HFF-Myc (cell line): Measurements from ENCODE around the gene PRSS3.

Experiments used
- DNase-seq: peaks from one replicate; pipeline ENCODE4 v3.0.0-alpha.2; 2011; ENCODE audit warnings: low read depth; ENCODE audit errors: extremely low read depth
- H3K4me3 ChIP-seq: replicated peaks from 2 replicates; pipeline ENCODE4 v1.5.1; 2011; ENCODE audit warnings: low read depth, mild to moderate bottlenecking, control low read depth, low read length
- TF ChIP-seq, protein P1 (sequence below): IDR thresholded peaks from 2 replicates; pipeline ENCODE4 v1.5.1; 2012; ENCODE audit warnings: mild to moderate bottlenecking, low read depth, low read length, control low read depth; ENCODE audit errors: missing control alignments

The PRSS3 gene

DNA sequence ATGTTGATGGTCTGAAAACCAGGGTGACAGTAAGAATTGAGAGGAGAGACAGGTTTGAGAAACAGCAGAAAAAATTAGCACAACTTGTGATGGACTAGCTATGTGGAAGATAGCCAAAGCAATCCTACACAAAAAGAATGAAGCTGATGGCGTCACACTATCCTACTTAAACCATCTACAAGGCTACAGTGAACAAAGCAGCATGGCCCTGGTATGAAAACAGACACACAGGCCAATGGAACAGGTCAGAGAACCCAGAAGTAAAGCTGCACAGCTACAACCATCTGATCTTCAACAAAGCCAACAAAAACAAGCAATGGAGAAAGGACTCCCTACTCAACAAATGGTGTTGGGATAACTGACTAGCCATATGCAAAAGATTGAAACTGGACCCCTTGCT is 14.1 kb downstream of the PRSS3 start:
- H3K4me3 ChIP-seq, result no peak overlapping the region
- TF ChIP-seq, protein P1, sequence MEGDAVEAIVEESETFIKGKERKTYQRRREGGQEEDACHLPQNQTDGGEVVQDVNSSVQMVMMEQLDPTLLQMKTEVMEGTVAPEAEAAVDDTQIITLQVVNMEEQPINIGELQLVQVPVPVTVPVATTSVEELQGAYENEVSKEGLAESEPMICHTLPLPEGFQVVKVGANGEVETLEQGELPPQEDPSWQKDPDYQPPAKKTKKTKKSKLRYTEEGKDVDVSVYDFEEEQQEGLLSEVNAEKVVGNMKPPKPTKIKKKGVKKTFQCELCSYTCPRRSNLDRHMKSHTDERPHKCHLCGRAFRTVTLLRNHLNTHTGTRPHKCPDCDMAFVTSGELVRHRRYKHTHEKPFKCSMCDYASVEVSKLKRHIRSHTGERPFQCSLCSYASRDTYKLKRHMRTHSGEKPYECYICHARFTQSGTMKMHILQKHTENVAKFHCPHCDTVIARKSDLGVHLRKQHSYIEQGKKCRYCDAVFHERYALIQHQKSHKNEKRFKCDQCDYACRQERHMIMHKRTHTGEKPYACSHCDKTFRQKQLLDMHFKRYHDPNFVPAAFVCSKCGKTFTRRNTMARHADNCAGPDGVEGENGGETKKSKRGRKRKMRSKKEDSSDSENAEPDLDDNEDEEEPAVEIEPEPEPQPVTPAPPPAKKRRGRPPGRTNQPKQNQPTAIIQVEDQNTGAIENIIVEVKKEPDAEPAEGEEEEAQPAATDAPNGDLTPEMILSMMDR, result no peak
- no peak for DNase-seq

DNA sequence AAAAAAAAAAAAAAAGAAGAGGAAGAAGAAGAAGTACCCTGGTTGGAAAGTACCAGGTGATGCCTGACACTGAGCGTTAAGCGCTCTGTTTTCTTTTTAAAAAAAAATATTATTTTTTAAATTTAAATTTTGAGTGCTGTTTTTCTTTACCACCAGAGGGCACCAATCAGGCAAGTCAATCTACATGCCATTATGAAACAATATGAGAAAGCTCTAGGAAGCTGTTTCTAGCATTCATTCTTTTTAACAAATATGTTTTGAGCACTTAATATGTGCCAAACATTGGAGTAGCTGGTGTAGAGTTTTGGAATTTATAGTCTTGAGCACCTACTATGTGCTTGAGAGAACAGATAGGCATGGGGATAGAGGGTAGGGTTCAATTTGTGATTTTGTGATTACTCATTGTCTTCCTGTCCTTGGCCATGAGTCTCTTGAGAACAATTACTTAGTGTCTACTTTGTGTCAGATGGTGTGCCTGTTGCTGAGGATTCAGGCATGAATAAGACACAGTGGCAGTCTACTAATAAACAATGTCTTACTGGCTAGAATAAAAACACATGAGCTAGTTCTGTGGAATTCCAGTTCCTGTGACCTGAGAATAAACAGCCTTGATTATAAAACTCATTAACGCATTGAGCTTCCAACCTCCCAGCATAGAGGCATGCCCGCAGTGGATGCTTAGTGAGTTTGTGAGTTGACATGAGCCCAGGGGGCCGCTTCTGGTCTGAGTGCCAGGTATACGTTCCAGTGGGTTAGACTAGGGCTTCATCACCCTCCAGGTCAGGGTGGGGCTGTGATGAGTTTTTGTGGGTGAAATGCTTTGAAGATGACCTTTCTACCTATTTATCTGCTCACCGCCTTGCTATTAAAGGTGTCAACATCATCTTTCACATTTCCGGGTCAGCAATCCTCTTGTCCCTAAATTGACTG is 18.6 kb downstream of the PRSS3 start:
- H3K4me3 ChIP-seq, result no peak overlapping the region
- DNase-seq, result no peak
- TF ChIP-seq, protein P1, result peak; percentile 56

DNA sequence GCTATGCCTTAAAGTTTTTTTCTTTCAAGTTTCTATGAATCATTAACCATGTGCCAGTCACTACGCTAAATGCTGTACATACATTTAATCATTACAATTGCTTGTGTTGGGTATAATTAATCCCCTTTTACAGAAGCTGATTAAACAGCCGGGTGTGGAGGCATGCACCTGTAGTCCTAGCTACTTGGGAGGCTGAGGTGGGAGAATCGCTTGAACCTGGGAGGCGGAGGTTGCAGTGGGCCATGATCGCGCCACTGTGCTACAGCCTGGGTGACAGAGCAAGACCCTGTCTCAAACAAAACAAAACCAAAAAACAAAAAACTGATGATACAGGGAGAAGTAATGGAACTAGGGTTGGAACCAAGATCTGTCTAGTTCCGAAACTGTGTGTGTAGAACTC is 20.4 kb downstream of the PRSS3 start:
- TF ChIP-seq, protein P1, result no peak
- no peak for DNase-seq
- no peak overlapping the region for H3K4me3 ChIP-seq

DNA sequence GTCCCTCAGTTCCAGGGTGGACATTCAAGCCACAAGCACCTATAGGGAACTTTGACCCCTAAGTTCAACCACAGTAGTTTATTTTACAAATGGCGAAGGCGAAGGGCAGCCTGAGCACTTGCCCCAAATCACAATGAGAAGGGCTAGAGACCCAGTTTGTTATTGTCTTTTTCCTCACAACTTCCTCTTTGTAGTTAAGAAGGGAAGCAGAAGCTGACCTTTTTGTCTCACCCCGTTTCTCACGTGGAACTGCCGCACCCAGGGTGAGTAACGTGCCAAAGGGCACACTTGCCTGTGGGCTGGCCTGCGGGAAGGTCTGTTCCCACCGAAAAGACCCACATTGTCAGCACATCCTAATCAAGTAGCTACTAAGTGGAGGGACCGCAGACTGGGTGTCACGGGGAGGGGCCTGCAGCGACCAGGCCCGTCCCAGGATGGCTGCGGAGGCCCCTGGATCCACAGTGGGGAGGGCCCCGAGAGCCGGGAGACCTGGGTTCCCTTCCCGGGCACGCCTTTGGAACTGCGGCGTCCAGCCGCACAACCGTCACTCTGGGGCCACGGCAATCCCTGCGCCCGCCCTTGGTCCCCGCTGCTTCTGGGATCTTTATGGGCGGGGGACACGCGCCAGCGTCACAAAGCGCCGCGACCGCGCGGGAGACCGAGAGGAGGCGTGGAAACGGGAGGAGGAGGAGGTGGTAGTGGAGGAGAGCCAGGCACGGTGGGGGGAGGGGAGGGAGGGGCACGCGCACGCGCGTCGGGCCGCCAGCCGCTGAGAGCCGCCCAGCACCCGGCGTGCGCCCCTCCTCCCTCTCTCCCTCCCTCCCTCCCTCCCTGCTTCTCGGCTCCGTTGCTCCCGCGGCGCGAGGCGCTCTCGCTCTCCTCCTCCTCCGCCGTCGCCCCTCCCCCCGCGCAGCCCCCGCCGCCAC is 21.2 kb downstream of the PRSS3 start, which contains the start of gene UBE2R2:
UBE2R2 (plus strand) TSS at position 834 of the 926 bp plus-strand sequence. CDS start 598 bp downstream, outside the sequence.
- TF ChIP-seq, protein P1, result no peak
- peak within 1 kb of the TSS; percentile 79 for H3K4me3 ChIP-seq
- DNase-seq, result peak; percentile 67

DNA sequence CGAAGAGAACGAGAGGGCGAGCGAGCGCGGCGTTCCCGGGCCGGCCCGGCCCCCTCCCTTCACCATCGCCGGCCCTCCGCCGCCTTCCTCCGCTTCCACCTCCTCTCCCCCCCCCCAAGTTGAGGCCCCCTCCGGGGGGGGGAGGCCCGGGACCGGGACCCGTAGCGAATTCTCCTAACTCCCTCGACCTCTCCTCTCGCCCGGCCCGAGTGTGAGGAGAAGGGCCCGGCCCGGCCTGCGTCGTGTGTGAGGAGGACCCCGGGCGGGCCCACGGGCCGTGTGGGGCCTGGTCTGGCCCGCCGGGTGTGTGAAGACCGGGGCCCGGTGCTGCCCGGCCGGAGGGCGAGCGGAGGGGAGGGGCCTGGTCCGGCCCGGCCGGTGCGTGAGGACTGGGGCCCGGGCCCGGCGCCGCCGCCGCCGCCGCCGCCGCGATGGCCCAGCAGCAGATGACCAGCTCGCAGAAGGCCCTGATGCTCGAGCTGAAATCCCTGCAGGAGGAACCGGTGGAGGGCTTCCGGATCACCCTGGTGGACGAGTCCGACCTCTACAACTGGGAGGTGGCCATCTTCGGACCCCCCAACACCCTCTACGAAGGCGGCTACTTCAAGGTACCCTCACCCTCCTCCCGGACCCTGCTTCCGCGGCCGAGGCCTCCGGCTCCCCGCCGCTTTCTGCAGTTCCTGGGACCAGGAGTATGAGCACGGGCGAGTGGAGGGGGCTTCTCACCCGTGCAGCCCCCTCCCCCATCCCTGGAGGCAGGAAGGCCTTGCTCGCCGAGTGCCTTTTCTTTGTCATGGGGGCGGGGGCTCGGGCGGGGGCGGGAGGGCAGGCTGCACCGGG is 22.2 kb downstream of the PRSS3 start:
- H3K4me3 ChIP-seq, result peak overlapping the region; percentile 79
- peak; percentile 25 for DNase-seq
- TF ChIP-seq, protein P1, result no peak

DNA sequence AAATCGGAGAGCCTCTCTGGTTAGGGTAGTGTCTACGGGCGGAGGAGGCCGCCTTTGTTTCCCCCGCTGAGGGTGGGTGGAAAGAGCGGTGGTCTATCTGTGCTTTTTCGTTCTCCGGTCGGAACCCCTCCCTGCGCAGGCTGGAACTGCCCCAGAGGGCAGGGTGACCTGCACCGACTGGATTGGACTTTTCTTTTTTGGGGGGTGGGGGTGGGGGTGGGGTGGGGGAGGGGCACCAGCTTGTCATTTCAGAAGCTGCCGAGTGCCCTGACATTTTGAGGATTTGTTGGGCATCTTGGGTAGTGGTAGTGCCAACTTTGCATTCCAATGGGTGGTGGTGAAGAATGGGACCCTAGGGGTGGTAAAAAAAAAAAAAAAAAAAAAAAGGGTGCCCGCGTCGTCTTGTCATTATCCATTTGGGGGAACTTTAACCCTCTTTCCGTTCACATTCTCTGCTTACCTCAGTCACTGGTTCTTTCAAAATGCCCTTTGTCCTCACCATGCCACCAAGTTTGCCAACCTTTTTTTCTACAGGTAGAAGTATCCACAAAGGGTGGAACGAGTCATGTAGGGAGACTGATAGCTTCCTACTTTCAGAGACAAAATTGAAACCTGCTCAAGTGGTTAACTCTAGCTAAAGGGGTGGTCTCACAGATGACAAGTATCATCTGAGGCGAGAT is 22.9 kb downstream of the PRSS3 start:
- DNase-seq, result no peak
- peak overlapping the region; percentile 79 for H3K4me3 ChIP-seq
- TF ChIP-seq, protein P1, result no peak
